Right hindlimb (tissue), 1 donor: ENCODE data around the gene MYOM1.
"Not testable (repeated sequence)": the region's sequence is repeated elsewhere in the genome, so short reads cannot be mapped to it uniquely, and the experiment has no call there.

Experiments
- DNase-seq: peaks from one replicate; pipeline ENCODE4 v3.0.0-alpha.2; 2018

Gene MYOM1

GRCh38 chr18:3074087-3074486, 145.7 kb downstream of the MYOM1 start:
- DNase-seq: no peak

GRCh38 chr18:3073353-3073752, 146.4 kb downstream of the MYOM1 start:
- DNase-seq: not testable (repeated sequence)

- DNase-seq: no peak
These were observed 148.1 kb downstream of the MYOM1 start for GRCh38 chr18:3071676-3072075.

GRCh38 chr18:3069671-3070433, 149.9 kb downstream of the MYOM1 start:
- DNase-seq: no peak

GRCh38 chr18:3067722-3068121, 152.0 kb downstream of the MYOM1 start:
- DNase-seq: no peak

GRCh38 chr18:3067165-3067661, 152.6 kb downstream of the MYOM1 start:
- no peak for DNase-seq

- DNase-seq: no peak
These were observed 153.2 kb downstream of the MYOM1 start for GRCh38 chr18:3066341-3067110.

GRCh38 chr18:3063766-3064165, 156.0 kb downstream of the MYOM1 start:
- not testable (repeated sequence) for DNase-seq

GRCh38 chr18:3062798-3063680, 156.7 kb downstream of the MYOM1 start:
- DNase-seq: peak; percentile 69

GRCh38 chr18:3061581-3062312, 158.0 kb downstream of the MYOM1 start:
- DNase-seq: no peak

- no peak for DNase-seq
These were observed 158.8 kb downstream of the MYOM1 start for GRCh38 chr18:3060667-3061580.

- DNase-seq: no peak
These were observed 160.5 kb downstream of the MYOM1 start for GRCh38 chr18:3059272-3059671.

- DNase-seq: no peak
These were observed 161.2 kb downstream of the MYOM1 start for GRCh38 chr18:3058328-3059191.

- no peak for DNase-seq
These were observed 162.2 kb downstream of the MYOM1 start for GRCh38 chr18:3057526-3057925.

- no peak for DNase-seq
These were observed 163.5 kb downstream of the MYOM1 start for GRCh38 chr18:3056311-3056710.

GRCh38 chr18:3055816-3056215, 164.0 kb downstream of the MYOM1 start:
- no peak for DNase-seq

GRCh38 chr18:3055186-3055728, 164.5 kb downstream of the MYOM1 start:
- DNase-seq: no peak

- DNase-seq: no peak
These were observed 165.0 kb downstream of the MYOM1 start for GRCh38 chr18:3054780-3055179.

- no peak for DNase-seq
These were observed 165.6 kb downstream of the MYOM1 start for GRCh38 chr18:3054214-3054613.

GRCh38 chr18:3053081-3053480, 166.7 kb downstream of the MYOM1 start:
- no peak for DNase-seq
